Effector memory CD8-positive, alpha-beta T cell (primary cell): Measurements from ENCODE around the gene PAX1.

Experiments
- ATAC-seq: fragments of 150-1000 bp; cut with Tn5 transposase; replicated peaks from 2 replicates; pipeline ENCODE4 v1.10.0; 2021; ENCODE audit warnings: mild to moderate bottlenecking, moderate library complexity
- DNase-seq, 3 experiments: peaks; one replicate each; pipeline ENCODE4 v3.0.0; 2021
- H3K27ac Mint-ChIP-seq, 2 donors: one replicate each; pipeline ENCODE4 v1.8.0; 2022; ENCODE audit warnings: mild to moderate bottlenecking in 2 of 2, mixed read lengths in 2 of 2, moderate library complexity in 2 of 2
- H3K27me3 Mint-ChIP-seq, 2 donors: one replicate each; pipeline ENCODE4 v1.8.0; 2022; ENCODE audit warnings: mixed read lengths in 2 of 2
- H3K36me3 Mint-ChIP-seq: one replicate; pipeline ENCODE4 v1.8.0; 2022; ENCODE audit warnings: mild to moderate bottlenecking, moderate library complexity, mixed read lengths; ENCODE audit not compliant: insufficient read depth
- H3K4me1 Mint-ChIP-seq, 2 donors: one replicate each; pipeline ENCODE4 v1.8.0; 2022; ENCODE audit warnings: low read depth in 2 of 2, mixed read lengths in 2 of 2
- H3K4me3 Mint-ChIP-seq, 2 donors: one replicate each; pipeline ENCODE4 v1.8.0; 2022; ENCODE audit warnings: mild to moderate bottlenecking in 2 of 2, mixed read lengths in 2 of 2, moderate library complexity in 2 of 2
- H3K9me3 Mint-ChIP-seq, 2 donors: one replicate each; pipeline ENCODE4 v1.8.0; 2022; ENCODE audit warnings: mixed read lengths in 2 of 2

The PAX1 gene

GRCh38 chr20:21685981-21686380, 19.5 kb upstream of the PAX1 start:
- no peaks in the 10 kb centered on the region for H3K36me3 Mint-ChIP-seq
- DNase-seq (no peak), ATAC-seq (no peak)
- H3K4me3 Mint-ChIP-seq = no peak overlapping the region
- H3K27ac Mint-ChIP-seq = no peak overlapping the region
- peaks cover 0 to 11% of the 10 kb centered on the region in 2 donors for H3K27me3 Mint-ChIP-seq
- H3K9me3 Mint-ChIP-seq = peaks cover 0 to 9% of the 10 kb centered on the region in 2 donors
- H3K4me1 Mint-ChIP-seq = no peaks in the 10 kb centered on the region

- H3K36me3 Mint-ChIP-seq = no peaks in the 10 kb centered on the region
- H3K9me3 Mint-ChIP-seq = peaks cover 6 to 11% of the 10 kb centered on the region in 2 donors
- no peak overlapping the region for H3K4me3 Mint-ChIP-seq
- no peak overlapping the region for H3K27ac Mint-ChIP-seq
- no peak for DNase-seq
- ATAC-seq = no peak
- H3K27me3 Mint-ChIP-seq = peaks cover 21% of the 10 kb centered on the region in 2 donors
- no peaks in the 10 kb centered on the region for H3K4me1 Mint-ChIP-seq
These were observed 12.1 kb upstream of the PAX1 start for GRCh38 chr20:21693322-21693721.

- Mint-ChIP-seq H3K36me3 (no peaks in the 10 kb centered on the region), H3K9me3 (peaks cover 0 to 11% of the 10 kb centered on the region in 2 donors), H3K27me3 (peaks cover 55 to 67% of the 10 kb centered on the region in 2 donors), H3K4me1 (no peaks in the 10 kb centered on the region), H3K27ac (no peak overlapping the region), H3K4me3 (no peak overlapping the region)
- ATAC-seq (no peak), DNase-seq (no peak)
These were observed 6.8 kb upstream of the PAX1 start for GRCh38 chr20:21698494-21699215.

GRCh38 chr20:21699216-21699508, 6.3 kb upstream of the PAX1 start:
- Mint-ChIP-seq H3K27me3 (peaks cover 57 to 70% of the 10 kb centered on the region in 2 donors), H3K4me3 (no peak overlapping the region), H3K27ac (no peak overlapping the region), H3K4me1 (no peaks in the 10 kb centered on the region), H3K9me3 (peaks cover 0 to 10% of the 10 kb centered on the region in 2 donors), H3K36me3 (no peaks in the 10 kb centered on the region)
- ATAC-seq = no peak
- DNase-seq = no peak

- no peak overlapping the region for H3K4me3 Mint-ChIP-seq
- H3K4me1 Mint-ChIP-seq = peaks cover 0 to 2% of the 10 kb centered on the region in 2 donors
- H3K9me3 Mint-ChIP-seq = no peaks in the 10 kb centered on the region
- H3K27me3 Mint-ChIP-seq = peaks cover 57 to 76% of the 10 kb centered on the region in 2 donors
- DNase-seq = no peak
- H3K36me3 Mint-ChIP-seq = no peaks in the 10 kb centered on the region
- ATAC-seq = no peak
- H3K27ac Mint-ChIP-seq = no peak overlapping the region
These were observed 4.1 kb upstream of the PAX1 start for GRCh38 chr20:21701171-21701876.

GRCh38 chr20:21702016-21702415, 3.4 kb upstream of the PAX1 start:
- ATAC-seq (no peak), DNase-seq (no peak)
- Mint-ChIP-seq H3K4me3 (no peak overlapping the region), H3K27ac (no peak overlapping the region), H3K27me3 (peaks cover 62 to 83% of the 10 kb centered on the region in 2 donors), H3K9me3 (no peaks in the 10 kb centered on the region), H3K4me1 (peaks cover 0 to 2% of the 10 kb centered on the region in 2 donors), H3K36me3 (no peaks in the 10 kb centered on the region)

GRCh38 chr20:21702553-21703470, 2.7 kb upstream of the PAX1 start:
- H3K9me3 Mint-ChIP-seq = no peaks in the 10 kb centered on the region

GRCh38 chr20:21703717-21704407, 1.6 kb upstream of the PAX1 start:
- DNase-seq (no peak), ATAC-seq (no peak)
- H3K4me1 Mint-ChIP-seq = peaks cover 0 to 2% of the 10 kb centered on the region in 2 donors
- no peaks in the 10 kb centered on the region for H3K9me3 Mint-ChIP-seq
- peaks cover 70 to 89% of the 10 kb centered on the region in 2 donors for H3K27me3 Mint-ChIP-seq
- no peak overlapping the region for H3K27ac Mint-ChIP-seq
- H3K36me3 Mint-ChIP-seq = no peaks in the 10 kb centered on the region
- no peak overlapping the region for H3K4me3 Mint-ChIP-seq

More at GRCh38 chr20:21702553-21703470, 2.7 kb upstream of the PAX1 start:
- no peaks in the 10 kb centered on the region for H3K36me3 Mint-ChIP-seq
- ATAC-seq (no peak), DNase-seq (no peak)
- H3K4me1 Mint-ChIP-seq = peaks cover 0 to 2% of the 10 kb centered on the region in 2 donors
- peaks cover 70 to 89% of the 10 kb centered on the region in 2 donors for H3K27me3 Mint-ChIP-seq
- no peak overlapping the region for H3K27ac Mint-ChIP-seq
- H3K4me3 Mint-ChIP-seq = no peak overlapping the region

GRCh38 chr20:21704408-21705385, 767 bp upstream of the PAX1 start:
- no peak overlapping the region for H3K27ac Mint-ChIP-seq

GRCh38 chr20:21706261-21707195, 1.1 kb downstream of the PAX1 start:
- no peak overlapping the region for H3K4me3 Mint-ChIP-seq
- H3K27ac Mint-ChIP-seq = no peak overlapping the region
- no peak for DNase-seq
- H3K4me1 Mint-ChIP-seq = peaks cover 0 to 2% of the 10 kb centered on the region in 2 donors
- no peaks in the 10 kb centered on the region for H3K9me3 Mint-ChIP-seq
- no peaks in the 10 kb centered on the region for H3K36me3 Mint-ChIP-seq
- peaks cover 61 to 94% of the 10 kb centered on the region in 2 donors for H3K27me3 Mint-ChIP-seq
- no peak for ATAC-seq

More at GRCh38 chr20:21704408-21705385, 767 bp upstream of the PAX1 start:
- ATAC-seq (no peak), DNase-seq (no peak)
- H3K9me3 Mint-ChIP-seq = no peaks in the 10 kb centered on the region
- H3K27me3 Mint-ChIP-seq = peaks cover 69 to 90% of the 10 kb centered on the region in 2 donors
- no peaks in the 10 kb centered on the region for H3K36me3 Mint-ChIP-seq
- H3K4me3 Mint-ChIP-seq = no peak overlapping the region
- peaks cover 0 to 2% of the 10 kb centered on the region in 2 donors for H3K4me1 Mint-ChIP-seq

- Mint-ChIP-seq H3K4me1 (peaks cover 0 to 2% of the 10 kb centered on the region in 2 donors), H3K36me3 (no peaks in the 10 kb centered on the region), H3K27me3 (peaks cover 58 to 89% of the 10 kb centered on the region in 2 donors), H3K9me3 (no peaks in the 10 kb centered on the region), H3K4me3 (no peak overlapping the region), H3K27ac (no peak overlapping the region)
- DNase-seq = no peak
- no peak for ATAC-seq
These were observed 1.8 kb downstream of the PAX1 start for GRCh38 chr20:21707267-21707666.
